OCI-LY7 (cell line): ENCODE measurements around the gene NAA25.

Source experiments
- CTCF ChIP-seq: fragments of 200-600 bp; sonication (generic); conservative IDR thresholded peaks from 2 replicates; pipeline ENCODE4 v1.5.1; 2014; ENCODE audit warnings: mild to moderate bottlenecking, antibody characterized with exemption, low read length, moderate library complexity, mixed read lengths
- EZH2phosphoT487 ChIP-seq: fragments of 200-600 bp; sonication (generic); IDR thresholded peaks from 2 replicates; pipeline ENCODE4 v1.6.1; 2018; ENCODE audit warnings: low read depth, borderline replicate concordance, mild to moderate bottlenecking, mixed run types, antibody characterized with exemption, low read length, moderate library complexity, mixed read lengths

GRCh38 chr12:112125250-112125999, 16.8 kb upstream of the NAA25 start, which contains the start of gene TRAFD1:
- no peak for TF ChIP-seq CTCF
- no peak for TF ChIP-seq EZH2phosphoT487
